Transverse colon (tissue), 4 donors: ENCODE data around the gene MYCT1. TPM values are rescaled to one million over a fixed set of nuclear protein-coding genes. Genes with fewer than 3 reads are reported as not detected.

Source experiments
- DNase-seq: peaks from one replicate; pipeline ENCODE4 v3.0.0-alpha.2; 2019
- H3K27ac ChIP-seq, 4 donors: fragments of 200-600 bp; sonication (generic); 2 replicates each; pipeline ENCODE4 v1.5.1; 2016 to 2018; ENCODE audit warnings: inconsistent platforms in 4 of 4
- H3K27me3 ChIP-seq: fragments of 200-600 bp; sonication (generic); 2 replicates; pipeline ENCODE4 v1.5.1; 2017; ENCODE audit warnings: inconsistent platforms
- H3K36me3 ChIP-seq, 4 donors: fragments of 200-600 bp; sonication (generic); 2 replicates each; pipeline ENCODE4 v1.5.1; 2017 to 2019; ENCODE audit warnings: inconsistent platforms in 4 of 4
- H3K4me1 ChIP-seq, 4 donors: fragments of 200-600 bp; sonication (generic); 2 replicates each; pipeline ENCODE4 v1.5.1; 2017 to 2020; ENCODE audit warnings: inconsistent platforms in 4 of 4
- H3K4me3 ChIP-seq, 4 donors: fragments of 200-600 bp; sonication (generic); 1 replicate in 1 of 4; 2 replicates in 3 of 4; pipeline versions ENCODE4 v1.5.1 to v1.6.1; 2017 to 2019; ENCODE audit warnings: inconsistent platforms in 4 of 4
- H3K9me3 ChIP-seq, 2 donors: fragments of 200-600 bp; sonication (generic); 2 replicates each; pipeline ENCODE4 v1.5.1; 2017 to 2019; ENCODE audit warnings: inconsistent platforms in 2 of 2
- CTCF ChIP-seq, 5 experiments: fragments of 200-600 bp in 3 of 5; fragments of 450-650 bp in 2 of 5; sonication (generic) in 3 of 5; IDR thresholded peaks; 1 replicate in 2 of 5; 2 replicates in 3 of 5; pipeline ENCODE4 v1.5.1; 2016 to 2017; ENCODE audit warnings: antibody characterized with exemption in 5 of 5, inconsistent platforms in 3 of 5, mild to moderate bottlenecking in 2 of 5, moderate library complexity in 1 of 5
- EP300 ChIP-seq: sonication (generic); formaldehyde crosslinking; IDR thresholded peaks from one replicate; pipeline ENCODE4 v1.6.1; 2017; ENCODE audit warnings: antibody characterized with exemption, low read depth
- POLR2A ChIP-seq: fragments of 450-650 bp; IDR thresholded peaks from one replicate; pipeline ENCODE4 v1.6.1; 2016; ENCODE audit warnings: antibody characterized with exemption, mild to moderate bottlenecking, moderate library complexity
- POLR2AphosphoS5 ChIP-seq, 3 donors: sonication (generic); formaldehyde crosslinking; IDR thresholded peaks; one replicate each; pipeline ENCODE4 v1.6.1; 2016; ENCODE audit warnings: antibody characterized with exemption in 3 of 3
- WGBS, 2 donors: methylation state at CpG; one replicate each; pipeline ENCODE4 v1.1.5; 2018; ENCODE audit warnings: low coverage in 1 of 2; 5-methylcytosine and 5-hydroxymethylcytosine counted together
- in situ Hi-C, 4 donors: fragments of 200-750 bp; cut with MboI; loops; one replicate each; pipeline versions ENCODE4 v1.15.0 to v1.15.1; 2017; ENCODE audit warnings: low sequenced_read_pairs in 3 of 4, low pct_ligation_motif_present in 1 of 4, low pct_unique_long_range_greater_than_20kb in 1 of 4
- intact Hi-C: fragments of 100-400 bp; cut with DNase I; formaldehyde crosslinking; loops from one replicate; pipeline ENCODE4 v1.15.1; 2023; ENCODE audit warnings: low total_unique reads
- total RNA-seq, 4 donors: library from RNA; depleted of rRNA; stranded (reverse); fragments of >200 nt; gene quantifications; one replicate each; pipeline ENCODE4 v1.1.0, GENCODE V29; 2016

MYCT1 gene
- total RNA-seq, 4 donors from 2014 or later, result 0.20 to 2.4 (median 2.3) TPM; not detected in 1

GRCh38 chr6:152749336-152749735, 51.6 kb downstream of the MYCT1 start:
- Histone ChIP-seq H3K4me1 (no peaks in the 10 kb centered on the region), H3K9me3 (no peaks in the 10 kb centered on the region), H3K4me3 (no peak overlapping the region), H3K36me3 (no peaks in the 10 kb centered on the region), H3K27ac (no peak overlapping the region), H3K27me3 (no peaks in the 10 kb centered on the region)
- intact Hi-C loops, result no loop called here
- TF ChIP-seq POLR2AphosphoS5 (IDR thresholded peaks at IDR 0.05), result no peak
- TF ChIP-seq POLR2A, result no peak
- TF ChIP-seq CTCF (IDR thresholded peaks at IDR 0.05), result no peak
- TF ChIP-seq EP300, result no peak
- DNase-seq, result no peak
- 53 to 63% methylated on average over 1 of the region's 1 CpG for WGBS, 2 donors
- in situ Hi-C loops, result no loop called here

- Histone ChIP-seq H3K27me3 (no peaks in the 10 kb centered on the region), H3K4me1 (no peaks in the 10 kb centered on the region), H3K9me3 (no peaks in the 10 kb centered on the region), H3K27ac (no peak within 1 kb of the TSS), H3K4me3 (no peak within 1 kb of the TSS), H3K36me3 (no peaks in the 10 kb centered on the region)
- WGBS, 2 donors, result 15 to 20% methylated on average over 2 to 5 of the region's 5 CpGs
- intact Hi-C loops (no loop called here), in situ Hi-C loops (no loop called here)
- no peak for TF ChIP-seq EP300
- no peak for TF ChIP-seq POLR2A
- TF ChIP-seq CTCF (IDR thresholded peaks at IDR 0.05), result no peak
- TF ChIP-seq POLR2AphosphoS5 (IDR thresholded peaks at IDR 0.05), result no peak
- no peak for DNase-seq
Measured at GRCh38 chr6:152750694-152751093, 53.0 kb downstream of the MYCT1 start, which contains the start of gene VIP. Gene VIP (plus strand): TSS chr6:152750797. CDS start chr6:152752178, 1,381 bp downstream.

GRCh38 chr6:152765331-152765730, 67.6 kb downstream of the MYCT1 start:
- DNase-seq, result no peak
- H3K9me3 ChIP-seq, result no peaks in the 10 kb centered on the region
- in situ Hi-C loops (no loop called here), intact Hi-C loops (no loop called here)
- H3K4me1 ChIP-seq, result no peaks in the 10 kb centered on the region
- no peaks in the 10 kb centered on the region for H3K27me3 ChIP-seq
- H3K4me3 ChIP-seq, result no peak overlapping the region
- 69 to 79% methylated on average over 2 to 3 of the region's 3 CpGs for WGBS, 2 donors
- no peak for TF ChIP-seq POLR2A
- TF ChIP-seq POLR2AphosphoS5 (IDR thresholded peaks at IDR 0.05), result no peak
- TF ChIP-seq EP300, result no peak
- TF ChIP-seq CTCF (IDR thresholded peaks at IDR 0.05), result no peak
- no peak overlapping the region for H3K27ac ChIP-seq
- H3K36me3 ChIP-seq, result no peaks in the 10 kb centered on the region

GRCh38 chr6:152769159-152769558, 71.5 kb downstream of the MYCT1 start:
- H3K4me3 ChIP-seq, result no peak overlapping the region
- 81 to 83% methylated on average over 7 of the region's 7 CpGs for WGBS, 2 donors
- H3K36me3 ChIP-seq, result no peaks in the 10 kb centered on the region
- TF ChIP-seq CTCF (IDR thresholded peaks at IDR 0.05), result no peak
- no peak for TF ChIP-seq POLR2AphosphoS5 (IDR thresholded peaks at IDR 0.05)
- no peak for TF ChIP-seq POLR2A
- TF ChIP-seq EP300, result no peak
- H3K27me3 ChIP-seq, result no peaks in the 10 kb centered on the region
- intact Hi-C loops (no loop called here), in situ Hi-C loops (no loop called here)
- no peaks in the 10 kb centered on the region for H3K9me3 ChIP-seq
- no peaks in the 10 kb centered on the region for H3K4me1 ChIP-seq
- no peak overlapping the region for H3K27ac ChIP-seq
- no peak for DNase-seq
